Measurements from ENCODE around the gene FCMR.

The FCMR gene

DNA sequence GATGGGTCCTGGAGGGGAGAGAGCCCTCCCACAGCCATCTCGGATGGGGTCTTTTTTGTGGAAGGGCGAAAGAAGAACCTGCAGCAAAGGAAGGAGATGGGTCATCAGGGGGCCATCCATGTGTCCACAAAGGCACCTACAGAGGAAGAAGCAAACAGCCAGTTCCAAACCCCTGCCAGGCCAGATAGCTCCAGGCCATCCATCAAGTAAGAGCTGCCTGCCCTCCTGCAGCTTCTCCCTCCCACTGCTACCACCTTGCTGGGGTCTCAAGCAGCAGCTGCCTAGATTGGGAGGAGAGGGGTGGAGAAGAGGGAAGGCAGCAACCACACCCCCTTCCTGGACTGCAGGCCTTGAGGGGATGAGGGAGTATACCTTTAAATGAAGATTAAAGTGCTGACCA is 44.0 kb upstream of the FCMR start:
- Histone ChIP-seq H3K36me3 (no peaks in the 10 kb centered on the region), H3K4me3 (ENCODE audit: low read depth in 1 of 2, low read length in 1 of 2) (no peak overlapping the region), H3K27ac (no peak overlapping the region), H3K4me1 (ENCODE audit: control insufficient read depth in 1 of 2, insufficient read depth in 1 of 2, low read depth in 1 of 2, low read length in 1 of 2) (peaks cover 13 to 19% of the 10 kb centered on the region in 2 experiments), H3K27me3 (peaks cover 64% of the 10 kb centered on the region), H3K9me3 (no peaks in the 10 kb centered on the region)
- TF ChIP-seq, protein P1, sequence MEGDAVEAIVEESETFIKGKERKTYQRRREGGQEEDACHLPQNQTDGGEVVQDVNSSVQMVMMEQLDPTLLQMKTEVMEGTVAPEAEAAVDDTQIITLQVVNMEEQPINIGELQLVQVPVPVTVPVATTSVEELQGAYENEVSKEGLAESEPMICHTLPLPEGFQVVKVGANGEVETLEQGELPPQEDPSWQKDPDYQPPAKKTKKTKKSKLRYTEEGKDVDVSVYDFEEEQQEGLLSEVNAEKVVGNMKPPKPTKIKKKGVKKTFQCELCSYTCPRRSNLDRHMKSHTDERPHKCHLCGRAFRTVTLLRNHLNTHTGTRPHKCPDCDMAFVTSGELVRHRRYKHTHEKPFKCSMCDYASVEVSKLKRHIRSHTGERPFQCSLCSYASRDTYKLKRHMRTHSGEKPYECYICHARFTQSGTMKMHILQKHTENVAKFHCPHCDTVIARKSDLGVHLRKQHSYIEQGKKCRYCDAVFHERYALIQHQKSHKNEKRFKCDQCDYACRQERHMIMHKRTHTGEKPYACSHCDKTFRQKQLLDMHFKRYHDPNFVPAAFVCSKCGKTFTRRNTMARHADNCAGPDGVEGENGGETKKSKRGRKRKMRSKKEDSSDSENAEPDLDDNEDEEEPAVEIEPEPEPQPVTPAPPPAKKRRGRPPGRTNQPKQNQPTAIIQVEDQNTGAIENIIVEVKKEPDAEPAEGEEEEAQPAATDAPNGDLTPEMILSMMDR (IDR thresholded peaks at IDR 0.05): no peak

DNA sequence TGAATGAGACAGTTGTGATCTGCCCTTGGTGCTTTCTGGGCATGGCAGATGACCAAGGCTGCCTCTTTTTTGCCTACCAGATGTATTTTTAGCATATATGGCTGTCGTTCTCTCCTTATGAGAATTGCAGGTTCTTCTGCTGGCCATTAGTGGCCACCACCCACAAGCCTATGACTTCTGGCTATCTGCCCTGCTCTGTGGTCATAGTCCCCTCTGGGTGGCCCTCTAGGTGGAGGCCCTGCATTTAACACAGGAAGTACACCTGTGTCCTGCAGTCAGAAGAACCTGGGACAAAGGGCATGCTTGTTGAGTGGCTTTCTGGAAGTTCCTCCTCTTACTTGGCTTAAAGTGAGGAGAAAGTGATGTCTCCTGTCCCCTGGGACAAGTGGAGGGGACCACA is 42.0 kb upstream of the FCMR start:
- no peaks in the 10 kb centered on the region for H3K36me3 ChIP-seq
- H3K27me3 ChIP-seq: peaks cover 50% of the 10 kb centered on the region
- peaks cover 13 to 19% of the 10 kb centered on the region in 2 experiments for H3K4me1 ChIP-seq (ENCODE audit: control insufficient read depth in 1 of 2, insufficient read depth in 1 of 2, low read depth in 1 of 2, low read length in 1 of 2)
- H3K4me3 ChIP-seq (ENCODE audit: low read depth in 1 of 2, low read length in 1 of 2): no peak overlapping the region
- no peak overlapping the region for H3K27ac ChIP-seq
- H3K9me3 ChIP-seq: no peaks in the 10 kb centered on the region
- TF ChIP-seq, protein P1 (IDR thresholded peaks at IDR 0.05): no peak

DNA sequence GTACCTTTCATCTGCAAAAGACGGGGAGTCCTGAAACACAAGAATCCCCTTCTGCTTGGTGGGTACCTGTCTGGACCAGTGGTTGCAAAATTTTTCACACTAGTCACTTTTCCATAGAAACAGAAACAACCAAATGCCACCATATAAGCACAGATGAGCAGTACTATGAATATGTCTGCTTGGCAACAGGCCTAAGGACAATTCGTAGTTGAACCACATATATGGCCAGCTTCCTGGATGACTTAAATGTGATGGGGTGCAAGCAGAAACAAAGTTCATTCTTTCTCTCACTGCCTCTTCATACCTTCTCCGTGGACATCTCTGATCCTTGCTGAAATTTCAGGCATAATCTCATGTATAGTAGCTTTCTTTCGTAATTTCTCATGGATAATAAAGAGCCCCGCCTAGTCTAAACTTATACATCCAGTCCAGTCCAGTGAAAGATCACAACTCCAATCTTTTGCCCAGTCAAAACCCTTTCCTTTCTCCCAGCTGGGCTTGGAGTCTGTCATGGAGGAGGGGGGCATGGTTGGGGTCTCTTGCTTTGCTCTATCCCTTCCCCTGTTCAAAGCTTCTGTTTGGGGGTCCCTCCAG is 41.5 kb upstream of the FCMR start:
- Histone ChIP-seq H3K27me3 (peaks cover 50% of the 10 kb centered on the region), H3K27ac (no peak overlapping the region), H3K4me1 (ENCODE audit: control insufficient read depth in 1 of 2, insufficient read depth in 1 of 2, low read depth in 1 of 2, low read length in 1 of 2) (peaks cover 13 to 19% of the 10 kb centered on the region in 2 experiments), H3K36me3 (no peaks in the 10 kb centered on the region), H3K9me3 (no peaks in the 10 kb centered on the region), H3K4me3 (ENCODE audit: low read depth in 1 of 2, low read length in 1 of 2) (no peak overlapping the region)
- TF ChIP-seq, protein P1 (IDR thresholded peaks at IDR 0.05): no peak

DNA sequence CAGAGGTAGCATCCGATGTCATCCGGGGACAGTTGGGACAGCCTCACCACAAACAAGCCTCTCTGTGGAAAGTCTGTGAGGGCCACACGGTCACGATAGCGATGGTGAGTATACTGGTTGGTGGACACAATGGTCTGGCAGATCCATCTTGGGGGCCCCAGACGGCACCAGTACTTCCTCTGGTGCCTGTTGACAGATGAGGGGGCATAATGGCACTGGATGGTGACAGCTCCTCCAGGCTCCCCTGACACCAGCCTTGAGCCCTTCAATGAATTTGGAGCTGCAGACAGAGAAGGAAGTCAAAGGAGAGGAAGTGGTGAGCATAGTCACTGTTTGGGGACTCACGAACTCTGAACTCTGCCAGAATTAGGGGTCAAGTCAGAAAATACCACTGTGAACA is 40.5 kb upstream of the FCMR start:
- no peaks in the 10 kb centered on the region for H3K9me3 ChIP-seq
- TF ChIP-seq, protein P1 (IDR thresholded peaks at IDR 0.05): no peak
- peaks cover 53% of the 10 kb centered on the region for H3K27me3 ChIP-seq
- no peak overlapping the region for H3K27ac ChIP-seq
- peaks cover 6 to 10% of the 10 kb centered on the region in 2 experiments for H3K4me1 ChIP-seq (ENCODE audit: control insufficient read depth in 1 of 2, insufficient read depth in 1 of 2, low read depth in 1 of 2, low read length in 1 of 2)
- H3K4me3 ChIP-seq (ENCODE audit: low read depth in 1 of 2, low read length in 1 of 2): no peak overlapping the region
- H3K36me3 ChIP-seq: no peaks in the 10 kb centered on the region

DNA sequence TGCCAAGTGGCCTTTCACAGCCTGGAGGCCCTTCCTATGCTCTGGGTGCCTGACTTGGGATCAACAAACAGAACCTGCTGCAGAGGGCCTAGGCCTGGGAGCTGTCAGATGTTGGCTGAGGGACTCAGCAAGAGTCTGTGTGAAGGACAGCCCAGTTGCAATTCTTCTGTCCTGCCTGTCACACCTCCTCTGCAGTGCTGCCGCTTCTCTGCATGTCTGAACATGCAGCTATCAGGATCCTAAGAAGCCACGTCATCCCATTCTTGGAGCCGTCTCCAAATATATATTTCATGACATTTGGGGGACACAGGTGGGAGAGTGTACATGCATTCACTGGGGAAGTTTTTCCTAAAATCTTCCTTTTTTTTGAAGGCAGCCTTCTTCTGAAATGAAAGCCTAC is 39.9 kb upstream of the FCMR start:
- peaks cover 54% of the 10 kb centered on the region for H3K27me3 ChIP-seq
- no peak overlapping the region for H3K4me3 ChIP-seq (ENCODE audit: low read depth in 1 of 2, low read length in 1 of 2)
- peaks cover 0 to 4% of the 10 kb centered on the region in 2 experiments for H3K4me1 ChIP-seq (ENCODE audit: control insufficient read depth in 1 of 2, insufficient read depth in 1 of 2, low read depth in 1 of 2, low read length in 1 of 2)
- TF ChIP-seq, protein P1 (IDR thresholded peaks at IDR 0.05): no peak
- no peak overlapping the region for H3K27ac ChIP-seq
- H3K9me3 ChIP-seq: no peaks in the 10 kb centered on the region
- no peaks in the 10 kb centered on the region for H3K36me3 ChIP-seq

Data from neutrophil (primary cell).